Osteoblast (primary cell): ENCODE results near the gene CPT1C. TPM values are rescaled to one million over a fixed set of nuclear protein-coding genes. Genes with fewer than 3 reads are reported as not detected.

ENCODE experiments used
- DNase-seq: peaks from one replicate; pipeline ENCODE4 v3.0.0; 2011; ENCODE audit warnings: low spot score, mixed read lengths; ENCODE audit not compliant: insufficient read length; ENCODE audit errors: missing footprints
- H2AFZ ChIP-seq: 2 replicates; pipeline ENCODE4 v1.6.0; 2011; ENCODE audit warnings: mild to moderate bottlenecking, low read length
- H3K27ac ChIP-seq: 2 replicates; pipeline ENCODE4 v1.5.1; 2011; ENCODE audit warnings: mild to moderate bottlenecking, low read depth, low read length, moderate library complexity
- H3K27me3 ChIP-seq: 2 replicates; pipeline ENCODE4 v1.6.0; 2012; ENCODE audit warnings: mild to moderate bottlenecking, control low read depth, inconsistent platforms, low read length, moderate library complexity; ENCODE audit not compliant: insufficient read depth
- H3K36me3 ChIP-seq: 2 replicates; pipeline ENCODE4 v1.5.1; 2011; ENCODE audit warnings: mild to moderate bottlenecking, low read length, control low read depth, moderate library complexity; ENCODE audit not compliant: insufficient read depth
- H3K4me1 ChIP-seq: 2 replicates; pipeline ENCODE4 v1.5.1; 2011; ENCODE audit warnings: mild to moderate bottlenecking, low read length, control low read depth, moderate library complexity; ENCODE audit not compliant: insufficient read depth
- H3K4me2 ChIP-seq: 2 replicates; pipeline ENCODE4 v1.6.0; 2011; ENCODE audit warnings: mild to moderate bottlenecking, low read length; ENCODE audit not compliant: insufficient read depth
- H3K4me3 ChIP-seq: fragments of 200-600 bp; sonication (generic); 3 replicates; pipeline ENCODE4 v1.5.1; 2012; ENCODE audit warnings: mild to moderate bottlenecking, low read length, inconsistent platforms; ENCODE audit not compliant: insufficient read depth
- H3K79me2 ChIP-seq: 2 replicates; pipeline ENCODE4 v1.6.0; 2012; ENCODE audit warnings: mild to moderate bottlenecking, low read length, control low read depth, inconsistent platforms; ENCODE audit not compliant: insufficient read depth
- H3K9me3 ChIP-seq: 2 replicates; pipeline ENCODE4 v1.5.1; 2011; ENCODE audit warnings: low read depth, low read length, control low read depth
- H4K20me1 ChIP-seq: 2 replicates; pipeline ENCODE4 v1.6.0; 2012; ENCODE audit warnings: mild to moderate bottlenecking, low read length, control low read depth; ENCODE audit not compliant: insufficient read depth
- total RNA-seq: library from RNA; depleted of rRNA; stranded (reverse); fragments of >200 nt; gene quantifications from 2 replicates; pipeline ENCODE4 v1.2.3, GENCODE V29; 2012
- TF ChIP-seq, protein P1 (sequence below): IDR thresholded peaks from 2 replicates; pipeline ENCODE4 v1.5.1; 2011; ENCODE audit warnings: mild to moderate bottlenecking, low read depth, low read length, moderate library complexity; ENCODE audit errors: extremely low read depth

Gene CPT1C
- total RNA-seq, 1 donor, result 17.0 TPM

DNA sequence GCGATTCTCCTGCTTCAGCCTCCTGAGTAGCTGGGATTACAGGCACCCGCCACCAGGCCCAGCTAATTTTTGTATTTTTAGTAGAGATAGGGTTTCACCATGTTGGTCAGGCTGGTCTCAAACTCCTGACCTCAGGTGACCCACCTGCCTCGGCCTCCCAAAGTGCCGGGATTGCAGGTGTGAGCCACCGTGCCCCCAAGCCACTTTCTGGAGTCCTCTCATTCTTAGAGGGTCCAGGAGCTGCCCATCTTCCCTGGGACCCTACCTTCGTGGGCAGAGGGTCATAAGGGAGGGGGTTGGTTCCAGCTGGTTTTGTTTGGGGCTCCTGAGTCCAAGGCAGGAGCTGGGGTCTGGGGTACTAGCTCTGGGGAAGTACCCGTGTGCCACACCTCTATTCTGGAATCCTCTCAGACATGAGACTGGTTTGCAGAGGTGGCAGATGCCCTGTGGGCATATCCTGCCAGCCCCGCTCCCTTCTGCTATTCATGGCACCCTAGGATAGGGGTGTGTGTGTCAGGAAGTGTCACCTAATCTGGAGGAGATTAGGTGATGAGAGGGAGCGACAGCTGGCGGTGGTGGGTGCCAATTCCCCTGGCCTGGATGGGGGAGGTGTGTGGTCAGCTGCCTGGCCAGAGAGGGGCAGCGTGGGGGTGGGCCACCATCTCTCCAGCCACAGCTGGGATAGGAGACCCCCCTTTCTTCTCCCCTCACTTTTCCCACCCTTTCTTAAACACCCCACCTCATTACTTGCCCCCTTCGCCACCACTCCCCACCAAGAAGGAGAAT, 11.7 kb upstream of the CPT1C start:
- Histone ChIP-seq H3K27me3 (no peaks in the 10 kb centered on the region), H3K4me1 (peaks cover 25% of the 10 kb centered on the region), H3K27ac (no peak overlapping the region), H3K4me3 (no peak overlapping the region), H3K36me3 (peaks cover 23% of the 10 kb centered on the region), H3K79me2 (peaks cover 49% of the 10 kb centered on the region), H4K20me1 (peaks cover 37% of the 10 kb centered on the region), H2AFZ (no peak overlapping the region), H3K9me3 (no peaks in the 10 kb centered on the region), H3K4me2 (no peak overlapping the region)
- peak; percentile 79 for DNase-seq
- TF ChIP-seq, protein P1, sequence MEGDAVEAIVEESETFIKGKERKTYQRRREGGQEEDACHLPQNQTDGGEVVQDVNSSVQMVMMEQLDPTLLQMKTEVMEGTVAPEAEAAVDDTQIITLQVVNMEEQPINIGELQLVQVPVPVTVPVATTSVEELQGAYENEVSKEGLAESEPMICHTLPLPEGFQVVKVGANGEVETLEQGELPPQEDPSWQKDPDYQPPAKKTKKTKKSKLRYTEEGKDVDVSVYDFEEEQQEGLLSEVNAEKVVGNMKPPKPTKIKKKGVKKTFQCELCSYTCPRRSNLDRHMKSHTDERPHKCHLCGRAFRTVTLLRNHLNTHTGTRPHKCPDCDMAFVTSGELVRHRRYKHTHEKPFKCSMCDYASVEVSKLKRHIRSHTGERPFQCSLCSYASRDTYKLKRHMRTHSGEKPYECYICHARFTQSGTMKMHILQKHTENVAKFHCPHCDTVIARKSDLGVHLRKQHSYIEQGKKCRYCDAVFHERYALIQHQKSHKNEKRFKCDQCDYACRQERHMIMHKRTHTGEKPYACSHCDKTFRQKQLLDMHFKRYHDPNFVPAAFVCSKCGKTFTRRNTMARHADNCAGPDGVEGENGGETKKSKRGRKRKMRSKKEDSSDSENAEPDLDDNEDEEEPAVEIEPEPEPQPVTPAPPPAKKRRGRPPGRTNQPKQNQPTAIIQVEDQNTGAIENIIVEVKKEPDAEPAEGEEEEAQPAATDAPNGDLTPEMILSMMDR, result no peak

DNA sequence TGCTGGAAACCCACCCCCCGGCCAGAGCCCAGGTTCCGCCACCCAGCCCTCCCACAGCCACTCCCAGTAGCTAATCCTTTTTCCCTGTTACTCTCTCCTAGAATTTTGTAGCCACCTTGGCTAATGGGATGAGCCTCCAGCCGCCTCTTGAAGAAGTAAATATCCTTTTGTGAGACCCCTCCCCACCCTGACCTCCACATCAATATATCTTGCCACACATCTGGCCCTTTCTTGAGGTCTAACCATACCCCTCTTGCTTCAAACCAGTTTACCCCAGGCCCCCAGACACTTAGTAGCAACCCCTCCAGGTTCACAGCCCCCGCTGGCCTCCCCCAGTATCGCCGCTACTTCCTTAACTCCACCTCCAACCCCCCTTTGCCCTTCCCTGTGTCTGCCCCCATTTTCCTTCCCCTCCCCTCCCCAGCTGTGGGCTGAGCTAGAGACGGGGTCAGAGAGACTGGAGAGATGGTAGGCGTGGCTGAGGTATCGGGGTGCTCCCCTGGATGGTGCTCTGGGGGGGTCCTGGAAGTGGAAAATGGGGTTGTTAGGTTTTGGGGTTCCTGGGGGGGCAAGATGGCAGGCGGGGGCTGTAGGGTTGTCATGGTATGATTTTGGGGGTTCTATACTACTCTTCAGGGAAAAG, 11.0 kb upstream of the CPT1C start:
- Histone ChIP-seq H3K27ac (peak overlapping the region; percentile 61), H3K9me3 (no peaks in the 10 kb centered on the region), H3K27me3 (no peaks in the 10 kb centered on the region), H3K36me3 (peaks cover 29% of the 10 kb centered on the region), H3K4me2 (peak overlapping the region; percentile 68), H3K4me1 (peaks cover 25% of the 10 kb centered on the region), H2AFZ (no peak overlapping the region), H3K4me3 (peak overlapping the region; percentile 56), H4K20me1 (peaks cover 40% of the 10 kb centered on the region), H3K79me2 (peaks cover 49% of the 10 kb centered on the region)
- DNase-seq, result peak; percentile 66
- TF ChIP-seq, protein P1, result no peak

DNA sequence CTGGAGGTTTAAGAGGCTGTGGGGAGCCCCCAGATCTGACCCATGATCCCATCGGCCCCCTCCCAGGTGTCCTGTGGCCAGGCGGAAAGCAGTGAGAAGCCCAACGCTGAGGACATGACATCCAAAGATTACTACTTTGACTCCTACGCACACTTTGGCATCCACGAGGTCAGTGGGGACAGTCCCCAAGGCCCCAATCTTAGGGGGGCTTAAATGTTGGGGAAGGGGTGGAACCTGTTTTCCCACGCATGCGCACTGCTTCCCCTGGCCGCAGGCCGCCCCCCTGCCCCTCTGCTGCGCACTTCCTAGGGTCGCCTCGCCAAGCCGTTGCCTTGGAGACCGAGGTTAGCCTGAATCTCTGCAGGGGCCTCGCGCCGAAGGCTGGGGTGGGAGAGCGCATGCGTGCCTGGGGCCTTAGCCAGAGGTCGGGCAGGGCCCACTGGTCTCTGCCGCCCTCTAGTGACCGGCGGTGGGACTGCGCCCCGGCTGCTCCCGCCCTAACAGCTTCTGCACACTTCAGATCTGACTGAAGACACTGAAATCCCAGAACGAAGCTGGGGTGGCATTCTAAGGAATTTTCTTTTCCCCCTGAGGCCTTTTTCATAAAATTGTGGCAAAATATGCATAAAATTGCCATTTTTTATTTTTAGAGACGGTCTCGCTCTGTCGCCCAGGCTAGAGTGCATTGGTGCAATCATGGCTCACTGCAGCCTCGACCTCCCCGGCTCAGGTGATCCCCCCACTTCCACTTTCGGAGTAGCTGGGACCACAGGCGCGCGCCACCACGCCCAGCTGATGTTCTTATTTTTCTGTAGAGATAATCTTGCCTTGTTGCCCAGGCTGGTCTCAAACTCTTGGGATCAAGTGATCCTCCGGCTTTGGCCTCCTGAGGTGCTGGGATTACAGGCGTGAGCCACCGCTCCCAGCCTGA, 10.2 kb upstream of the CPT1C start:
- Histone ChIP-seq H3K27ac (peak overlapping the region; percentile 61), H4K20me1 (peaks cover 41% of the 10 kb centered on the region), H2AFZ (no peak overlapping the region)

More for the DNA sequence above, 10.2 kb upstream of the CPT1C start:
- peak overlapping the region; percentile 68 for H3K4me2 ChIP-seq
- TF ChIP-seq, protein P1, result peak; percentile 97
- H3K79me2 ChIP-seq, result peaks cover 49% of the 10 kb centered on the region
- peak; percentile 100 for DNase-seq
- peak overlapping the region; percentile 56 for H3K4me3 ChIP-seq
- no peaks in the 10 kb centered on the region for H3K9me3 ChIP-seq
- no peaks in the 10 kb centered on the region for H3K27me3 ChIP-seq
- H3K4me1 ChIP-seq, result peaks cover 25% of the 10 kb centered on the region
- peaks cover 37% of the 10 kb centered on the region for H3K36me3 ChIP-seq
